ENCODE results near the gene ACOT7. TPM values are rescaled to one million over a fixed set of nuclear protein-coding genes. Genes with fewer than 3 reads are reported as not detected.
"Not testable (repeated sequence)": the region's sequence is repeated elsewhere in the genome, so short reads cannot be mapped to it uniquely, and the experiment has no call there.

ACOT7 gene
- total RNA-seq, 2 experiments from 2014 or later, result 101 TPM

- ChIA-PET POLR2A (no interaction called here), CTCF (interaction anchor here (1.1 to 2.0 kb wide), 4 partner anchors 8 to 52 kb away, joined by 3 to 5 read pairs (median 4); partner anchors contain the start of gene ACOT7)
- no peak overlapping the region for H3K4me3 Mint-ChIP-seq
- peaks cover 16% of the 10 kb centered on the region for H3K36me3 Mint-ChIP-seq (ENCODE audit: low read depth)
- no peak for DNase-seq
- no peaks in the 10 kb centered on the region for H3K27me3 Mint-ChIP-seq
- H3K27ac Mint-ChIP-seq, result no peak overlapping the region
- H3K9me3 Mint-ChIP-seq, result peaks cover 3% of the 10 kb centered on the region
- peaks cover 22% of the 10 kb centered on the region for H3K4me1 Mint-ChIP-seq
Measured at GRCh38 chr1:6385488-6386191, 7.9 kb downstream of the ACOT7 start.

GRCh38 chr1:6384962-6385361 lies 8.6 kb downstream of the ACOT7 start:
- no peaks in the 10 kb centered on the region for H3K27me3 Mint-ChIP-seq
- DNase-seq, result no peak
- no peak overlapping the region for H3K27ac Mint-ChIP-seq
- H3K36me3 Mint-ChIP-seq (ENCODE audit: low read depth), result peaks cover 15% of the 10 kb centered on the region
- peaks cover 4% of the 10 kb centered on the region for H3K9me3 Mint-ChIP-seq
- POLR2A ChIA-PET, result no interaction called here
- no peak overlapping the region for H3K4me3 Mint-ChIP-seq
- H3K4me1 Mint-ChIP-seq, result peaks cover 18% of the 10 kb centered on the region
- CTCF ChIA-PET, result interaction anchor here (1.1 to 2.0 kb wide), 4 partner anchors 8 to 53 kb away, joined by 3 to 5 read pairs (median 4); partner anchors contain the start of gene ACOT7

- POLR2A ChIA-PET, result no interaction called here
- peaks cover 7% of the 10 kb centered on the region for H3K9me3 Mint-ChIP-seq
- CTCF ChIA-PET, result interaction anchor here (0.7 to 1.6 kb wide), 4 partner anchors 9 to 96 kb away, joined by 3 to 4 read pairs (median 3); partner anchors contain the start of gene ACOT7
- peaks cover 15% of the 10 kb centered on the region for H3K4me1 Mint-ChIP-seq
- no peaks in the 10 kb centered on the region for H3K27me3 Mint-ChIP-seq
- H3K36me3 Mint-ChIP-seq (ENCODE audit: low read depth), result peaks cover 15% of the 10 kb centered on the region
- H3K27ac Mint-ChIP-seq, result no peak overlapping the region
- no peak overlapping the region for H3K4me3 Mint-ChIP-seq
- DNase-seq, result no peak
Measured at GRCh38 chr1:6384135-6384534, 9.4 kb downstream of the ACOT7 start.

- H3K4me1 Mint-ChIP-seq, result peaks cover 5% of the 10 kb centered on the region
- no peak overlapping the region for H3K4me3 Mint-ChIP-seq
- DNase-seq, result no peak
- H3K36me3 Mint-ChIP-seq (ENCODE audit: low read depth), result peaks cover 12% of the 10 kb centered on the region
- H3K27me3 Mint-ChIP-seq, result no peaks in the 10 kb centered on the region
- no peak overlapping the region for H3K27ac Mint-ChIP-seq
- peaks cover 7% of the 10 kb centered on the region for H3K9me3 Mint-ChIP-seq
- POLR2A ChIA-PET, result no interaction called here
- CTCF ChIA-PET, result interaction anchor here (1.4 to 1.6 kb wide), 2 partner anchors 13 to 20 kb away, joined by 4 to 5 read pairs; no protein-coding TSS in a partner anchor
Measured at GRCh38 chr1:6380037-6380436, 13.5 kb downstream of the ACOT7 start.

GRCh38 chr1:6378096-6378746 lies 15.3 kb downstream of the ACOT7 start:
- CTCF ChIA-PET, result interaction anchor here (1.1 kb wide), 1 partner anchor 10 kb away, joined by 4 read pairs; no protein-coding TSS in a partner anchor
- Mint-ChIP-seq H3K27me3 (no peaks in the 10 kb centered on the region), H3K9me3 (peaks cover 3% of the 10 kb centered on the region), H3K4me3 (no peak overlapping the region), H3K36me3 (ENCODE audit: low read depth) (peaks cover 3% of the 10 kb centered on the region), H3K4me1 (peaks cover 7% of the 10 kb centered on the region), H3K27ac (no peak overlapping the region)
- no peak for DNase-seq
- POLR2A ChIA-PET, result no interaction called here

- H3K4me1 Mint-ChIP-seq, result peaks cover 17% of the 10 kb centered on the region
- no peak overlapping the region for H3K4me3 Mint-ChIP-seq
- H3K27me3 Mint-ChIP-seq, result no peaks in the 10 kb centered on the region
- CTCF ChIA-PET, result no interaction called here
- H3K36me3 Mint-ChIP-seq (ENCODE audit: low read depth), result peaks cover 4% of the 10 kb centered on the region
- POLR2A ChIA-PET, result no interaction called here
- no peak overlapping the region for H3K27ac Mint-ChIP-seq
- no peaks in the 10 kb centered on the region for H3K9me3 Mint-ChIP-seq
- DNase-seq, result no peak
Measured at GRCh38 chr1:6373961-6374720, 19.4 kb downstream of the ACOT7 start.

GRCh38 chr1:6372236-6372635 lies 21.3 kb downstream of the ACOT7 start:
- POLR2A ChIA-PET, H3K9me3 Mint-ChIP-seq, H3K4me3 Mint-ChIP-seq, H3K27me3 Mint-ChIP-seq, H3K27ac Mint-ChIP-seq, DNase-seq: not testable (repeated sequence)
- CTCF ChIA-PET, result interaction anchor here (0.6 to 2.0 kb wide), 5 partner anchors 10 to 118 kb away, joined by 3 to 6 read pairs (median 3); no protein-coding TSS in a partner anchor
- H3K4me1 Mint-ChIP-seq, result peaks cover 17% of the 10 kb centered on the region
- peaks cover 18% of the 10 kb centered on the region for H3K36me3 Mint-ChIP-seq (ENCODE audit: low read depth)

GRCh38 chr1:6370006-6370405 lies 23.6 kb downstream of the ACOT7 start:
- CTCF ChIA-PET, result interaction anchor here (1.0 to 2.0 kb wide), 2 partner anchors 11 to 13 kb away, joined by 3 to 6 read pairs; no protein-coding TSS in a partner anchor
- peaks cover 26% of the 10 kb centered on the region for H3K36me3 Mint-ChIP-seq (ENCODE audit: low read depth)
- no peak overlapping the region for H3K4me3 Mint-ChIP-seq
- no peak for DNase-seq
- POLR2A ChIA-PET, result no interaction called here
- no peaks in the 10 kb centered on the region for H3K27me3 Mint-ChIP-seq
- peaks cover 22% of the 10 kb centered on the region for H3K4me1 Mint-ChIP-seq
- H3K9me3 Mint-ChIP-seq, result peaks cover 5% of the 10 kb centered on the region
- peak overlapping the region; percentile 57 for H3K27ac Mint-ChIP-seq

- peaks cover 34% of the 10 kb centered on the region for H3K4me1 Mint-ChIP-seq
- no peak for DNase-seq
- POLR2A ChIA-PET, result interaction anchor here (0.6 kb wide), 1 partner anchor 24 kb away, joined by 4 read pairs; no protein-coding TSS in a partner anchor
- H3K36me3 Mint-ChIP-seq (ENCODE audit: low read depth), result peaks cover 38% of the 10 kb centered on the region
- no peak overlapping the region for H3K4me3 Mint-ChIP-seq
- CTCF ChIA-PET, result interaction anchor here (0.5 to 2.3 kb wide), 11 partner anchors 10 to 175 kb away, joined by 3 to 8 read pairs (median 4); no protein-coding TSS in a partner anchor
- H3K27ac Mint-ChIP-seq, result no peak overlapping the region
- peaks cover 5% of the 10 kb centered on the region for H3K9me3 Mint-ChIP-seq
- H3K27me3 Mint-ChIP-seq, result no peaks in the 10 kb centered on the region
Measured at GRCh38 chr1:6367381-6368012, 26.1 kb downstream of the ACOT7 start.

GRCh38 chr1:6365047-6365446 lies 28.5 kb downstream of the ACOT7 start:
- Mint-ChIP-seq H3K4me1 (peaks cover 48% of the 10 kb centered on the region), H3K27me3 (no peaks in the 10 kb centered on the region), H3K4me3 (no peak overlapping the region), H3K9me3 (peaks cover 5% of the 10 kb centered on the region), H3K27ac (peak overlapping the region; percentile 76), H3K36me3 (ENCODE audit: low read depth) (peaks cover 36% of the 10 kb centered on the region)
- DNase-seq, result peak; percentile 74
- POLR2A ChIA-PET, result interaction anchor here (0.6 kb wide), 1 partner anchor 38 kb away, joined by 3 read pairs; no protein-coding TSS in a partner anchor
- CTCF ChIA-PET, result no interaction called here

- H3K9me3 Mint-ChIP-seq, H3K27me3 Mint-ChIP-seq, H3K4me3 Mint-ChIP-seq, DNase-seq: not testable (repeated sequence)
- peaks cover 29% of the 10 kb centered on the region for H3K36me3 Mint-ChIP-seq (ENCODE audit: low read depth)
- H3K4me1 Mint-ChIP-seq, result peaks cover 62% of the 10 kb centered on the region
- POLR2A ChIA-PET, result interaction anchor here (1.1 kb wide), 1 partner anchor 30 kb away, joined by 3 read pairs; no protein-coding TSS in a partner anchor
- CTCF ChIA-PET, result interaction anchor here (0.6 to 2.8 kb wide), 7 partner anchors 9 to 191 kb away, joined by 3 to 17 read pairs (median 4); partner anchors contain the start of genes NOL9 and TAS1R1
- peak overlapping the region; percentile 73 for H3K27ac Mint-ChIP-seq
Measured at GRCh38 chr1:6363085-6363884, 30.3 kb downstream of the ACOT7 start.
